Neural progenitor cell (in vitro differentiated cells): ENCODE data around the gene OR4D11. TPM values are rescaled to one million over a fixed set of nuclear protein-coding genes. Genes with fewer than 3 reads are reported as not detected.

Experiments
- DNase-seq: peaks from one replicate; pipeline ENCODE4 v3.0.0-alpha.2; 2016; ENCODE audit warnings: low spot score
- H2AFZ ChIP-seq: fragments of 200-600 bp; sonication (generic); replicated peaks from 2 replicates; pipeline ENCODE4 v1.6.1; 2016; ENCODE audit warnings: antibody characterized with exemption
- H3F3A ChIP-seq: fragments of 200-600 bp; sonication (generic); 2 replicates; pipeline ENCODE4 v1.6.1; 2016; ENCODE audit warnings: antibody characterized with exemption, low read depth
- H3K27ac ChIP-seq: fragments of 200-600 bp; sonication (generic); 2 replicates; pipeline ENCODE4 v1.5.1; 2016; ENCODE audit warnings: mild to moderate bottlenecking
- H3K27me3 ChIP-seq: fragments of 200-600 bp; sonication (generic); 2 replicates; pipeline ENCODE4 v1.6.1; 2016; ENCODE audit warnings: mild to moderate bottlenecking, moderate library complexity
- H3K36me3 ChIP-seq: fragments of 200-600 bp; sonication (generic); 2 replicates; pipeline ENCODE4 v1.5.1; 2016
- H3K4me1 ChIP-seq: fragments of 200-600 bp; sonication (generic); 2 replicates; pipeline ENCODE4 v1.6.1; 2016; ENCODE audit warnings: mixed run types
- H3K4me2 ChIP-seq: fragments of 200-600 bp; sonication (generic); 2 replicates; pipeline ENCODE4 v1.6.1; 2016
- H3K4me3 ChIP-seq: fragments of 200-600 bp; sonication (generic); 2 replicates; pipeline ENCODE4 v1.5.1; 2016
- H3K79me2 ChIP-seq: fragments of 200-600 bp; sonication (generic); 2 replicates; pipeline ENCODE4 v1.6.1; 2016; ENCODE audit warnings: low read depth
- H3K9ac ChIP-seq: fragments of 200-600 bp; sonication (generic); 2 replicates; pipeline ENCODE4 v1.6.1; 2016
- H3K9me3 ChIP-seq: fragments of 200-600 bp; sonication (generic); 2 replicates; pipeline ENCODE4 v1.5.1; 2016; ENCODE audit warnings: low read depth
- H4K20me1 ChIP-seq: fragments of 200-600 bp; sonication (generic); 2 replicates; pipeline ENCODE4 v1.6.1; 2016; ENCODE audit warnings: low read depth
- H3K27ac Mint-ChIP-seq: 3 replicates; pipeline ENCODE4 v1.8.0; 2021; ENCODE audit warnings: mixed read lengths
- H3K27me3 Mint-ChIP-seq: 2 replicates; pipeline ENCODE4 v1.8.0; 2022; ENCODE audit warnings: low read depth, mild to moderate bottlenecking, inconsistent platforms, moderate library complexity, mixed read lengths; ENCODE audit not compliant: insufficient read depth
- H3K36me3 Mint-ChIP-seq: 3 replicates; pipeline ENCODE4 v1.8.0; 2021; ENCODE audit warnings: mixed read lengths
- H3K4me1 Mint-ChIP-seq: 3 replicates; pipeline ENCODE4 v1.8.0; 2021; ENCODE audit warnings: mixed read lengths
- H3K4me3 Mint-ChIP-seq: 3 replicates; pipeline ENCODE4 v1.8.0; 2021; ENCODE audit warnings: mild to moderate bottlenecking, moderate library complexity, mixed read lengths
- H3K9me3 Mint-ChIP-seq: 3 replicates; pipeline ENCODE4 v1.8.0; 2020; ENCODE audit warnings: mixed read lengths
- EZH2 ChIP-seq: fragments of 200-600 bp; sonication (generic); IDR thresholded peaks from 2 replicates; pipeline ENCODE4 v1.6.1; 2017; ENCODE audit warnings: antibody characterized with exemption, mild to moderate bottlenecking, moderate library complexity
- EZH2phosphoT487 ChIP-seq: fragments of 200-600 bp; sonication (generic); IDR thresholded peaks from 2 replicates; pipeline ENCODE4 v1.6.1; 2017; ENCODE audit warnings: antibody characterized with exemption
- total RNA-seq: library from RNA; depleted of rRNA; stranded (reverse); fragments of >200 nt; gene quantifications from 2 replicates; pipeline ENCODE4 v1.2.3, GENCODE V29; 2015; ENCODE audit warnings: low replicate concordance
- TF ChIP-seq, protein P1 (sequence below): fragments of 200-600 bp; sonication (generic); IDR thresholded peaks from 2 replicates; pipeline ENCODE4 v1.5.1; 2017; ENCODE audit warnings: antibody characterized with exemption, mild to moderate bottlenecking

Gene OR4D11
- total RNA-seq, 1 donor from 2014 or later: not detected

DNA sequence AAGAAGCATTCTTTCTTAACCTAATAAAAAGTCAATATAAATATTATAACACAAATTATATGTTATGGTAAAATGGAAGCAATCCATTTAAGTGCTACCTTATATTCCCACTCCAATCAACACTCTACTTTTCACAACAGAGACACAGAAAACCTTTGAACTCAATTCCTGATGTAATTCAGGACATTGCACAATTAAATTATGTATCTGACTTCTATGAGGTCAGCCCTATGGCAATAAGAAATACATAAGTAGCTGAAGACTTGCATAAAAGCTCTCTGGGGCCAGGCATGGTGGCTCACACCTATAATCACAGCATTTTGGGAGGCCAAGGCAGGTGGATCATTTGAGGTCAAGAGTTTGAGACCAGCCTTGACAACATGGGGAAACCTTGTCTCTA lies 23.5 kb upstream of the OR4D11 start:
- no peaks in the 10 kb centered on the region for H3K9me3 ChIP-seq
- Mint-ChIP-seq H3K36me3 (no peaks in the 10 kb centered on the region), H3K27me3 (peaks cover 2% of the 10 kb centered on the region), H3K27ac (no peak overlapping the region), H3K4me3 (no peak overlapping the region), H3K4me1 (no peaks in the 10 kb centered on the region), H3K9me3 (peaks cover 2% of the 10 kb centered on the region)
- TF ChIP-seq EZH2: no peak
- TF ChIP-seq, protein P1, sequence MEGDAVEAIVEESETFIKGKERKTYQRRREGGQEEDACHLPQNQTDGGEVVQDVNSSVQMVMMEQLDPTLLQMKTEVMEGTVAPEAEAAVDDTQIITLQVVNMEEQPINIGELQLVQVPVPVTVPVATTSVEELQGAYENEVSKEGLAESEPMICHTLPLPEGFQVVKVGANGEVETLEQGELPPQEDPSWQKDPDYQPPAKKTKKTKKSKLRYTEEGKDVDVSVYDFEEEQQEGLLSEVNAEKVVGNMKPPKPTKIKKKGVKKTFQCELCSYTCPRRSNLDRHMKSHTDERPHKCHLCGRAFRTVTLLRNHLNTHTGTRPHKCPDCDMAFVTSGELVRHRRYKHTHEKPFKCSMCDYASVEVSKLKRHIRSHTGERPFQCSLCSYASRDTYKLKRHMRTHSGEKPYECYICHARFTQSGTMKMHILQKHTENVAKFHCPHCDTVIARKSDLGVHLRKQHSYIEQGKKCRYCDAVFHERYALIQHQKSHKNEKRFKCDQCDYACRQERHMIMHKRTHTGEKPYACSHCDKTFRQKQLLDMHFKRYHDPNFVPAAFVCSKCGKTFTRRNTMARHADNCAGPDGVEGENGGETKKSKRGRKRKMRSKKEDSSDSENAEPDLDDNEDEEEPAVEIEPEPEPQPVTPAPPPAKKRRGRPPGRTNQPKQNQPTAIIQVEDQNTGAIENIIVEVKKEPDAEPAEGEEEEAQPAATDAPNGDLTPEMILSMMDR: no peak
- TF ChIP-seq EZH2phosphoT487: no peak
- no peaks in the 10 kb centered on the region for H3F3A ChIP-seq
- no peaks in the 10 kb centered on the region for H3K36me3 ChIP-seq
- no peaks in the 10 kb centered on the region for H4K20me1 ChIP-seq
- H3K27me3 ChIP-seq: no peaks in the 10 kb centered on the region
- no peak overlapping the region for H3K4me3 ChIP-seq
- no peaks in the 10 kb centered on the region for H3K4me1 ChIP-seq
- no peak overlapping the region for H3K9ac ChIP-seq
- H3K4me2 ChIP-seq: no peak overlapping the region
- no peak for DNase-seq
- H2AFZ ChIP-seq: no peak overlapping the region
- no peak overlapping the region for H3K27ac ChIP-seq
- no peaks in the 10 kb centered on the region for H3K79me2 ChIP-seq

DNA sequence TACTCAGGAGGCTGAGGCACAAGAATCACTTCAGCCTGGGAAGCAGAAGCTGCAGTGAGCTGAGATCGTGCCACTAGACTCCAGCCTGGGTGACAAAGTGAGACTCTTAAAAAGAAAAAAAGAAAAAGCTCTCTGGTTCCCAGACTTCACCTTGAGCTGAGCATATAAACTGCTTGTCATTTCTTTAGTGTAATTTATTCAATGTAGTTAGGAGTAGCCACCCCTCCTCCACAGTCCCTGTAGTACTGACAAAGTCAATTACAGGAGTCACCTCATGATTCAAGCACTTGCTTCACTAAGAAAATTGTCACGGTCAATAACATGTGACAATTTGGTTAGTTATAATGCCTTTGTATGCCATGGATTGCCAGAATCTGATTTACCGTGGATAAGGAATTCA lies 23.0 kb upstream of the OR4D11 start:
- H3K36me3 Mint-ChIP-seq: no peaks in the 10 kb centered on the region
- Histone ChIP-seq H3F3A (no peaks in the 10 kb centered on the region), H3K27ac (no peak overlapping the region), H3K4me3 (no peak overlapping the region), H3K4me2 (no peak overlapping the region), H3K36me3 (no peaks in the 10 kb centered on the region), H3K9me3 (no peaks in the 10 kb centered on the region), H3K4me1 (no peaks in the 10 kb centered on the region), H3K9ac (no peak overlapping the region), H3K79me2 (no peaks in the 10 kb centered on the region), H3K27me3 (no peaks in the 10 kb centered on the region), H4K20me1 (no peaks in the 10 kb centered on the region), H2AFZ (no peak overlapping the region)
- TF ChIP-seq EZH2phosphoT487 (no peak), EZH2 (no peak)
- TF ChIP-seq, protein P1: no peak
- peaks cover 2% of the 10 kb centered on the region for H3K27me3 Mint-ChIP-seq
- no peak for DNase-seq
- H3K4me3 Mint-ChIP-seq: no peak overlapping the region
- H3K9me3 Mint-ChIP-seq: no peaks in the 10 kb centered on the region
- H3K4me1 Mint-ChIP-seq: no peaks in the 10 kb centered on the region
- H3K27ac Mint-ChIP-seq: no peak overlapping the region

DNA sequence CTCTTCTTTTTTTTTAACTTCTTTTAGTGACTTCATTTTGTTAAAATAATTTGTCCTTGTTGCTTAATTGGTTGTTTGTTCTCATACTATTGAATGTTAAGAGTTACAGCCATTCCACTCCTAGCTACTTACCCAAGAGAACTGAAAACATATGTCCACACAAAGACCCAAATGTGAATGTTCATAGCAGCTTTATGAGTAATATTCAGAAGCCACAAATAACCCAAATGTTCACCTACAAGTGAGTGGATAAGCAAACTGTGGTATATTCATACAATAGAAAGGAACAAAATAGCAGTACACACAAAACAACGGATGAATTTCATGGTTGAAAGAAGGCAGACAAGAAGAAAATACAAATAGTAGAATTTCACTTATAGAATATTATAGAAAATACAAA lies 1.4 kb upstream of the OR4D11 start:
- no peaks in the 10 kb centered on the region for H3F3A ChIP-seq
- no peak overlapping the region for H3K4me2 ChIP-seq
- no peak overlapping the region for H3K4me3 ChIP-seq
- no peaks in the 10 kb centered on the region for H3K27me3 ChIP-seq
- peaks cover 1% of the 10 kb centered on the region for H3K36me3 Mint-ChIP-seq
- no peaks in the 10 kb centered on the region for H3K4me1 Mint-ChIP-seq
- TF ChIP-seq EZH2phosphoT487 (no peak), EZH2 (no peak)
- TF ChIP-seq, protein P1: no peak
- no peaks in the 10 kb centered on the region for H3K9me3 ChIP-seq
- H3K4me1 ChIP-seq: no peaks in the 10 kb centered on the region
- no peaks in the 10 kb centered on the region for H3K36me3 ChIP-seq
- no peak overlapping the region for H3K27ac ChIP-seq
- no peak overlapping the region for H2AFZ ChIP-seq
- no peak overlapping the region for H3K27ac Mint-ChIP-seq
- no peaks in the 10 kb centered on the region for H3K27me3 Mint-ChIP-seq
- H3K4me3 Mint-ChIP-seq: no peak overlapping the region
- H3K9me3 Mint-ChIP-seq: peaks cover 2% of the 10 kb centered on the region
- no peak overlapping the region for H3K9ac ChIP-seq
- H3K79me2 ChIP-seq: no peaks in the 10 kb centered on the region
- H4K20me1 ChIP-seq: no peaks in the 10 kb centered on the region
- DNase-seq: no peak
